Left colon (tissue), 2 donors: Measurements from ENCODE around the gene FRYL. TPM values are rescaled to one million over a fixed set of nuclear protein-coding genes. Genes with fewer than 3 reads are reported as not detected.

ENCODE experiments used
- ATAC-seq: fragments of 200-7000 bp; cut with Tn5 transposase; one replicate; pipeline ENCODE4 v1.9.1; 2020; ENCODE audit warnings: mild to moderate bottlenecking, moderate library complexity
- DNase-seq, 2 donors: peaks; one replicate each; pipeline ENCODE4 v3.0.0-alpha.2; 2020
- intact Hi-C, 2 donors: fragments of 100-400 bp; cut with DNase I in 1 of 2; cut with micrococcal nuclease in 1 of 2; formaldehyde crosslinking; loops; one replicate each; pipeline versions ENCODE4 v1.11.2 to v1.14.0; 2022; cut with DNase I, micrococcal nuclease
- total RNA-seq, 2 donors: library from RNA; stranded (reverse); fragmentation: NEBNext Ultra II Directional; extraction: Animal tissue kit (Norgen Biotek cat#: 25700); gene quantifications; one replicate each; pipeline ENCODE4 v1.2.1, GENCODE V29; 2021
- donor health status: DM: no; HTN: no; CAD: no.
- donor health status: DM: yes; HTN: yes; CAD: no.

FRYL gene
- total RNA-seq, 2 donors from 2014 or later, result 288 to 437 TPM

- ATAC-seq (no peak), DNase-seq (no peak)
- intact Hi-C loops, result no loop called here
Measured at GRCh38 chr4:48556268-48556667, 223.8 kb downstream of the FRYL start.

- intact Hi-C loops, result no loop called here
- DNase-seq (no peak), ATAC-seq (peak; percentile 9)
Measured at GRCh38 chr4:48554606-48555005, 225.5 kb downstream of the FRYL start.

GRCh38 chr4:48553720-48554119 lies 226.4 kb downstream of the FRYL start:
- intact Hi-C loops, result no loop called here
- ATAC-seq, result no peak
- no peak for DNase-seq

- ATAC-seq, result no peak
- intact Hi-C loops, result no loop called here
- DNase-seq, result no peak
Measured at GRCh38 chr4:48546336-48546735, 233.7 kb downstream of the FRYL start.

- ATAC-seq (no peak), DNase-seq (no peak)
- intact Hi-C loops, result no loop called here
Measured at GRCh38 chr4:48543796-48544195, 236.3 kb downstream of the FRYL start.

GRCh38 chr4:48542888-48543287 lies 237.2 kb downstream of the FRYL start:
- no peak for DNase-seq
- intact Hi-C loops, result no loop called here
- no peak for ATAC-seq

- intact Hi-C loops, result no loop called here
- DNase-seq (no peak), ATAC-seq (no peak)
Measured at GRCh38 chr4:48539597-48539996, 240.5 kb downstream of the FRYL start.

- no peak for DNase-seq
- no peak for ATAC-seq
- intact Hi-C loops, result no loop called here
Measured at GRCh38 chr4:48538358-48538757, 241.7 kb downstream of the FRYL start.

GRCh38 chr4:48526406-48526805 lies 253.7 kb downstream of the FRYL start:
- DNase-seq (no peak), ATAC-seq (no peak)
- intact Hi-C loops, result no loop called here

GRCh38 chr4:48518143-48518542 lies 261.9 kb downstream of the FRYL start:
- DNase-seq, result no peak
- intact Hi-C loops, result no loop called here
- no peak for ATAC-seq

- intact Hi-C loops, result no loop called here
- ATAC-seq (no peak), DNase-seq (no peak)
Measured at GRCh38 chr4:48509543-48509942, 270.5 kb downstream of the FRYL start.

GRCh38 chr4:48506716-48507115 lies 273.4 kb downstream of the FRYL start:
- intact Hi-C loops, result no loop called here
- no peak for ATAC-seq
- no peak for DNase-seq

- ATAC-seq (no peak), DNase-seq (no peak)
- intact Hi-C loops, result no loop called here
Measured at GRCh38 chr4:48504352-48504751, 275.7 kb downstream of the FRYL start.

GRCh38 chr4:48504026-48504330 lies 276.1 kb downstream of the FRYL start:
- ATAC-seq (no peak), DNase-seq (no peak)
- intact Hi-C loops, result no loop called here

GRCh38 chr4:48503233-48504025 lies 276.6 kb downstream of the FRYL start:
- intact Hi-C loops, result no loop called here
- DNase-seq (no peak), ATAC-seq (no peak)

GRCh38 chr4:48499551-48500066 lies 280.5 kb downstream of the FRYL start:
- no peak for ATAC-seq
- intact Hi-C loops, result no loop called here
- no peak for DNase-seq

GRCh38 chr4:48498895-48499294 lies 281.2 kb downstream of the FRYL start:
- no peak for ATAC-seq
- intact Hi-C loops, result no loop called here
- DNase-seq, result no peak

- ATAC-seq (peak; percentile 7), DNase-seq (no peak)
- intact Hi-C loops, result no loop called here
Measured at GRCh38 chr4:48495941-48496340, 284.1 kb downstream of the FRYL start.

GRCh38 chr4:48493452-48494100 lies 286.5 kb downstream of the FRYL start:
- ATAC-seq (no peak), DNase-seq (no peak)
- intact Hi-C loops, result no loop called here

GRCh38 chr4:48491514-48492176 lies 288.4 kb downstream of the FRYL start:
- no peak for DNase-seq
- intact Hi-C loops, result no loop called here
- no peak for ATAC-seq
